HG03354 (cell line): Measurements from ENCODE around the gene CAPZA1.
A peak's percentile ranks its signal among the peaks of the same experiment; 100 is the strongest.
"Not testable (repeated sequence)": the region's sequence is repeated elsewhere in the genome, so short reads cannot be mapped to it uniquely, and the experiment has no call there.

Source experiments
- ATAC-seq: cut with Tn5 transposase; IDR thresholded peaks from one replicate; pipeline ENCODE4 v1.9.1; 2021; ENCODE audit warnings: mild to moderate bottlenecking; ENCODE audit not compliant: unreplicated experiment, poor library complexity, severe bottlenecking

The CAPZA1 gene

GRCh38 chr1:112619518-112620376 is at the start of gene CAPZA1:
Gene CAPZA1 (plus strand): TSS chr1:112619832. CDS start chr1:112619845, 13 bp downstream.
- ATAC-seq = peak; percentile 86

- no peak for ATAC-seq
These were observed 44.4 kb upstream of the CAPZA1 start for GRCh38 chr1:112575154-112575804.

- ATAC-seq = no peak
These were observed 43.4 kb upstream of the CAPZA1 start for GRCh38 chr1:112576240-112576639.

DNA sequence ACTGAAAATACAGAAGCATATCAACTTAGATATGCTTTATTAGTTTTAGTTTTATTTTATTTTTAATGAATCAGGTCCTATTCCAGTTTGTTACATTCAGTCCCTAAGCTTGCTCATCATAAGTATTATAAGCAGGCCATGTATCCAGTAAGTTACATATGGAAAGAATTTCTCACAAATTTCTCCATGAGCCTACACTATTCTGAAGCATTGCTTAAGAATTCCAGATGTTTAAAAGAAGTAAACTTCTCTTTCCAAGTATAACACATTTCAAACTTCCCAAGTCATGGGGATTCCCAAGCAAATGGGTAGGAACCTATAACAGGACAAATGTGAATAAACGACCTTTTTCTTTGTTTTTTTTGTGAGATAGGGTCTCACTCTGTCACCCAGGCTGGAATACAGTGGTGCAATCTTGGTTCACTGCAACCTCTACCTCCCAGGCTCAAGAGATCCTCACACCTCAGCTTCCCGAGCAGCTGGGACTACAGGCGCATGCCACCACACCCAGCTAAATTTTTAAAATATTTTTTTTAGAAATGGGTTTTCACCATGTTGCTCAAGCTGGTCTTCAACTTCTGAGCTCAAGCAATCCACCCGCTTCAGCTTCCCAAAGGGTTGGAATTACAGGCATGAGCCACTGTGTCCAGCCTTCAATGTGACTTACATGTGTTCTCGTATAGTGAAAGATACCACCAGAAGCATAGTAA is 39.7 kb upstream of the CAPZA1 start:
- no peak for ATAC-seq

- no peak for ATAC-seq
These were observed 37.9 kb upstream of the CAPZA1 start for GRCh38 chr1:112581586-112582192.

GRCh38 chr1:112583366-112583765 is 36.3 kb upstream of the CAPZA1 start:
- ATAC-seq = no peak

GRCh38 chr1:112589766-112590165 is 29.9 kb upstream of the CAPZA1 start:
- ATAC-seq = no peak

DNA sequence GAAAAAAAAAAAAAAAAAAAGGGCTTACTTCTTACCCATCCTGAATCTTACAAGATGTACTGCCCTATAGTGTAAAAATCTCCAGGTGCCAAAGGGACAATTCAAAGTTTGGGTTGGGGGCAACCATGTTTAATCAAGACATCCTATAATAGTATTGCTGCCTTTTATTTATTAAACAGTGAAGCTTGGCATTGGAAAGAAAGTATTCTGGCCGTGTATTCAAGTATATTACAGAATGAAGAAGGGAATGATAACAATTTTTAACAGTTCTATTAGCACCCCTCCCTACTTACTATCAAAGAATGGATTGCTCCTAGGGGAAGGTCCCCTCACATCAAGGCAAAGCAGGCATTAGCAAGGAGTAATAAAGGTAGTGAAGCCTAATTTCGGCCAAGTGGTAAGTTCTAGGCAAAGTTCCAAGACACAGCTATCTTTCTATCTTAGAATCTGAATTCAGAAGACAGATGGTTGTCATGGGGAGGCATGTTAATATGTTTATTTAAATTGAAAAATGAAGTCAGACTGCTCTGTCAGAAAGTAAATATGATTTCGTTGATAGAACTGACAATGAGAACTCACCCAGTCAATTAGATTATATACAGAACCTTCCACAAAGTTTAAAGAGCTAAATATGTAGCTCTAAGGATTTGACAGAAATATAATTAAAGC is 25.3 kb upstream of the CAPZA1 start:
- no peak for ATAC-seq

- no peak for ATAC-seq
These were observed 20.2 kb upstream of the CAPZA1 start for GRCh38 chr1:112599477-112599876.

GRCh38 chr1:112603012-112603411 is 16.6 kb upstream of the CAPZA1 start:
- no peak for ATAC-seq

DNA sequence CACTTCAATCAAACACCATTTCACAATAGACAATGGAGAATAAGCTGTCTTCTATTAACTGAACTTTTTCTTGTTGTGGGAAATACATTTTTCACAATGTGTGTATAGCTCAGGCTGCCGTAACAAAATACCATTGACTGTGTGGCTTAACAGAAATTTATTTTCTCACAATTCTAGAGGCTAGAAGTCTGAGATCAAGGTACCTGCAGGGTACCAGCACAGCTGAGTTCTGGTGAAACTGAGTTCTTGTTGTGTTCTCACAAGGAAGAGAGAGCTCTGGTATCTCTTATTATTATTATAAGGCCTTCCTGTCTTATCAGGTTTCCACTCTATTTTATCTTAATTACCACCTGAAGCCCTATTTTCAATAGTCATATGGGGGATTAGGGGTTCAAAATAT is 16.1 kb upstream of the CAPZA1 start:
- no peak for ATAC-seq

DNA sequence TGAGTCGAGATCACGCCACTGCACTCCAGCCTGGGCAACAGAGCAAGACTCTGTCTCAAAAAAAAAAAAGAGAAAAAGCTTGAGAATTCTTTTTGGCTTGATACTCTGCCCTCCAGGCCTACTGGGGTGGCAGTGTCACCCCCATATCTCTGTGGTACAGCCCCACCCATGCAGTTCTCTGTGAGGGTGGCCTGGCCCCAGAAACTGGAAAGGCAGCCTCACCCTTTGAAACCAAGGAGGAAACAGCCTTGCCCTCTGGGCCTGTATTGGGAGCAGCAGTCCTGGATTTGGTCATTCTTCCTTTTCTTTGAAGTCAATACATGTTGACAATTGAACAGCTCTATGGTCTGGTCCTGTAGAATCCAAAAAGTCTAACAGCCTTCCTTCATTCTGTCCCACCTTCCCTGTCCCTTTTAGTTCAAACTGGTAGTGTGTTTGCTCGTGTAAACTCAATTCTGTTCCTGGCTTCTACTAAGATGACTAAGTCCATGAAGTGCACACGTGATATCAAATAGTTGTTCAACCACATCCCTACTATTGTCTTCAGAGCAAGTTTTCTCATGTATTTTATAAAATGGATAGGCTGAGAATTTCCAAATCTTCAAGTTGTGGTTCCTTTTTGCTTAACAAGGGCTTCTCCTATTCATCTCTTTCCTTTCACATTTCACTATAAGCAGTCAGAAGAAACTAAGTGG is 13.9 kb upstream of the CAPZA1 start:
- ATAC-seq = no peak

DNA sequence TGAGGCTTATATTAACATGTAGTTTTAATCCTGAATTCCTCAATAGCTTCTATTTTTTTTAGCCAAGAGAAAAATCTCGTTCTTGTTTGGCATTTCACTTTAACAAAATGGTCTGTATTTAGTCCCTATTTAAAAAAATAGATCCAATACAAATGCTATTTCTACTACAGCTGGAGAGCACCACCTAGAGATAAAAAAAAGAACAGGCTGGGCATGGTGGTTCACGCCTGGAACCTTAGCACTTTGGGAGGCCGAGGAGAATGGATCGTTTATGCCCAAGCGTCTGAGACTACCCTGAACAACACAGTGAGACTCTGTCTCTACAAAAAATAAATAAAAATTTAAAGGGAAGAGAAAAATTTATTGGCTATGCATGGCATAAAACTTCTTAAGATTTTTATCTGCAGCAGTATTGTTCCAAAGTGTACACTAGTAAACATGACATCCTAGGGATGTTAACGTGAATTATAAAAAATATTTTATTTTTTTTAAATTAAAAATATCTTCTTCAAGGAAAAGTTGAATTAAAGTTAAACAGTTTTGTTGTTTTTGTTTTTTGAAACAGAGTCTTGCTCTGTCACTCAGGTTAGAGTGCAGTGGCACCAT is 5.1 kb upstream of the CAPZA1 start:
- no peak for ATAC-seq

DNA sequence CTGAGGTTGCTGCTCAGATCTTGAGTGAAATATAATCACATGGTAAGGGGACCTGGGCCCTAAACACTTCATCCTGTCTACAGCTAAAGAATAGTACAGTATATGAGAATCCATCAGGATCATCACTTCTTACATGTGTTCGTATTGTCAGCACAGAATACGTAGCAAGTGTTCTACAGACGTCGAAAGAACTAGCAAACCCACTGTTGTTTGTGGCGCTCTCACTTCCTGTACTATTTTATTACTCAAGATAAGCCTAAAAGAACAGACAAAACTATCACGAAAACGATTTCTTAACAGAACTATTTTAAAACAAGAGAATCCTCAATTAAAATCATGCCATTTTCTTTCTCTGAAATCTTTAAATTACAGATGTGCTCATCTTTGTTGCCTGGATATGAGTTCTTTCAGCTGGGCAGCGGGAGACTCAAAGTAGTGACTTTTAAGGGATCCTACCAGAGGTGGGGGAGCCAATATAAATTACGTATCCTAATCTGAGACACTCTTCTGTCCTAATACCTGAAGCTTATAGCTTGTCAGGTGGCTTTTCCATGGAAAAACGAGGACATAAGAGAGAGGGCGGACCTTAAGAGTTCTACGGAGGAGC is 1.4 kb upstream of the CAPZA1 start:
- ATAC-seq = no peak

- no peak for ATAC-seq
These were observed 713 bp upstream of the CAPZA1 start, which contains the start of gene ST7L for GRCh38 chr1:112618721-112619517. Gene ST7L (minus strand): TSS chr1:112619141. CDS start chr1:112619113, 28 bp downstream.

GRCh38 chr1:112620377-112620695 is 704 bp downstream of the CAPZA1 start:
- no peak for ATAC-seq

DNA sequence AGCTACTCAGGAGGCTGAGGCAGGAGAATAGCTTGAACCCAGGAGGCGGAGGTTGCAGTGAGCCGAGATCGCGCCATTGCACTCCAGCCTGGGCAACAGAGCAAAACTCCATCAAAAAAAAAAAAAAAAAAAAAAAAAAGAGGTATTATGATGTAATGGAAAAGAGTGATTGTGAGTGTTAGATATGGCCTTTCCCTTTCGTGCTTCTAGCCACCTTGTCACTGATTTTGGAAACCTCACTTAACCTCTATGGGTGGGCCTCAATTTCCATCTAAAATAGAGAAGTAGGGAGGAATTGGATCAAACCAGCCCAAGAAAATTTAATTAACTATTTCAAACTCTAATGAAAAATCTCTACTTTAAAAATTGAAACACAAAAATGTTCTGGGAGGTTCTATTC is 4.9 kb downstream of the CAPZA1 start:
- ATAC-seq = not testable (repeated sequence)

DNA sequence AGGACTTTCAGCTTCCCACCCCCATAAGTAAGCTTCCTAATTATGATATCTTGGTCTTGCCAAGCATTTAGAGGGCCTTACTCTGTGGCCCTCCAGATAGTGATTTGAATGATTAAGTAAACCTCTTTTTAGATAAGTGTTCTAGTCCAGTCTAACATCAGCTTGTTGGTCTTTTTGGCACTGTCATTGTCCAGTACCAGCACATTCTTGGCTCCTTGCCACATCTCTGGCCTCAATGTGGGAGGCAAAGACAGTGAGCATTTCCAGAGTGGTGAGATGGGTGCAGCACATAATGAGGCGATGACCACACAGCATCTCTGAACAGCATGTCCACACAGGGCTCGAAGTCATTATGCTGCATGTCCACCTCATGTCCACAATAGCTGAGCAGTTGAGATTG is 6.1 kb downstream of the CAPZA1 start:
- no peak for ATAC-seq
